HG03097 (cell line): ENCODE results near the gene PHF21A.

Experiments
- ATAC-seq: cut with Tn5 transposase; IDR thresholded peaks from one replicate; pipeline ENCODE4 v1.9.1; 2021; ENCODE audit not compliant: unreplicated experiment, low FRiP score

The PHF21A gene

GRCh38 chr11:45926536-45927331 is 194.5 kb downstream of the PHF21A start:
- ATAC-seq, result no peak

GRCh38 chr11:45926001-45926401 is 195.3 kb downstream of the PHF21A start:
- no peak for ATAC-seq

- ATAC-seq, result no peak
Measured at GRCh38 chr11:45925550-45925949, 195.7 kb downstream of the PHF21A start.

- no peak for ATAC-seq
Measured at GRCh38 chr11:45924927-45925326, 196.3 kb downstream of the PHF21A start.

- ATAC-seq, result no peak
Measured at GRCh38 chr11:45924036-45924915, 197.0 kb downstream of the PHF21A start.

- no peak for ATAC-seq
Measured at GRCh38 chr11:45922425-45923082, 198.7 kb downstream of the PHF21A start, which contains the start of gene LARGE2. LARGE2 (plus strand) TSS chr11:45922656; CDS start chr11:45922883, 227 bp downstream.

- ATAC-seq, result no peak
Measured at GRCh38 chr11:45921561-45922424, 199.5 kb downstream of the PHF21A start.

- ATAC-seq, result no peak
Measured at GRCh38 chr11:45920531-45921477, 200.4 kb downstream of the PHF21A start.

- ATAC-seq, result no peak
Measured at GRCh38 chr11:45919806-45920530, 201.3 kb downstream of the PHF21A start.

GRCh38 chr11:45918962-45919675 is 202.1 kb downstream of the PHF21A start:
- no peak for ATAC-seq

GRCh38 chr11:45918331-45918941 is 202.8 kb downstream of the PHF21A start:
- ATAC-seq, result peak; percentile 22

- peak; percentile 81 for ATAC-seq
Measured at GRCh38 chr11:45917623-45918330, 203.5 kb downstream of the PHF21A start, which contains the start of gene PEX16. PEX16 (minus strand) TSS chr11:45917877; CDS start chr11:45917811, 66 bp downstream.

GRCh38 chr11:45917286-45917622 is 204.0 kb downstream of the PHF21A start:
- ATAC-seq, result no peak

- no peak for ATAC-seq
Measured at GRCh38 chr11:45915446-45915845, 205.8 kb downstream of the PHF21A start.

GRCh38 chr11:45913942-45914635 is 207.2 kb downstream of the PHF21A start:
- no peak for ATAC-seq

GRCh38 chr11:45913514-45913913 is 207.7 kb downstream of the PHF21A start:
- no peak for ATAC-seq
